ENCODE data around the gene PAX8.

DNA sequence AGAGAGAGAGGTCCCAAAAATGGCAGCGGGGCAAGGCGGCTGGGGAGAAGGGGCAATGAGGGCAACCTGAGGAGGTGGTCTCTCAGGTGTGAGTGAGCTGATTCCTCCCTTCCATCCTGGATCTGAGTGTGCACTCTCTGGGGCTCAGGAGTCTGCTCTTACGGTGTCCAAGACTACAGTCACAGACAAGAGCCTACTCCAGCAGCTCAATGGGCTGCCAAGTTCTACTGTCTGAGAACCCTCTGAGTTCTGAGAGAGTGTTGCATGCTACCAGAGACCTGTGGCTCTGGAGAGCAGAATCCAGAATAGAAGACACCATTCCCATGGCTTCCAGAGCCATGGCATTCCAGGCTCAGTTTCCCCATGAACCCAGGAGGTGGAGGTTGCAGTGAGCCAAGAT, 7.1 kb upstream of the PAX8 start:
- TF ChIP-seq, protein P1, sequence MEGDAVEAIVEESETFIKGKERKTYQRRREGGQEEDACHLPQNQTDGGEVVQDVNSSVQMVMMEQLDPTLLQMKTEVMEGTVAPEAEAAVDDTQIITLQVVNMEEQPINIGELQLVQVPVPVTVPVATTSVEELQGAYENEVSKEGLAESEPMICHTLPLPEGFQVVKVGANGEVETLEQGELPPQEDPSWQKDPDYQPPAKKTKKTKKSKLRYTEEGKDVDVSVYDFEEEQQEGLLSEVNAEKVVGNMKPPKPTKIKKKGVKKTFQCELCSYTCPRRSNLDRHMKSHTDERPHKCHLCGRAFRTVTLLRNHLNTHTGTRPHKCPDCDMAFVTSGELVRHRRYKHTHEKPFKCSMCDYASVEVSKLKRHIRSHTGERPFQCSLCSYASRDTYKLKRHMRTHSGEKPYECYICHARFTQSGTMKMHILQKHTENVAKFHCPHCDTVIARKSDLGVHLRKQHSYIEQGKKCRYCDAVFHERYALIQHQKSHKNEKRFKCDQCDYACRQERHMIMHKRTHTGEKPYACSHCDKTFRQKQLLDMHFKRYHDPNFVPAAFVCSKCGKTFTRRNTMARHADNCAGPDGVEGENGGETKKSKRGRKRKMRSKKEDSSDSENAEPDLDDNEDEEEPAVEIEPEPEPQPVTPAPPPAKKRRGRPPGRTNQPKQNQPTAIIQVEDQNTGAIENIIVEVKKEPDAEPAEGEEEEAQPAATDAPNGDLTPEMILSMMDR (conservative IDR thresholded peaks at IDR 0.05; ENCODE audit: low read length), result no peak
- TF ChIP-seq EZH2phosphoT487 (IDR thresholded peaks at IDR 0.05; ENCODE audit: borderline replicate concordance), result no peak
